H9 (cell line): ENCODE results near the gene OR11H7. TPM values are rescaled to one million over a fixed set of nuclear protein-coding genes. Genes with fewer than 3 reads are reported as not detected.

Experiments
- DNase-seq: peaks from one replicate; pipeline ENCODE4 v3.0.0-alpha.2; 2017
- H2AFZ ChIP-seq: one replicate; pipeline ENCODE4 v1.6.1; 2013; ENCODE audit warnings: mild to moderate bottlenecking, low read length, control low read depth, moderate library complexity
- H2AK5ac ChIP-seq: 2 replicates; pipeline ENCODE4 v1.6.1; 2013; ENCODE audit warnings: low read length, control low read depth, mixed read lengths; ENCODE audit not compliant: insufficient read length
- H2BK120ac ChIP-seq: one replicate; pipeline ENCODE4 v1.6.1; 2013; ENCODE audit warnings: low read depth, mild to moderate bottlenecking, low read length, control low read depth, inconsistent platforms; ENCODE audit not compliant: poor library complexity, severe bottlenecking
- H2BK12ac ChIP-seq: 2 replicates; pipeline ENCODE4 v1.6.1; 2013; ENCODE audit warnings: low read length, control low read depth, mixed read lengths, low read depth; ENCODE audit not compliant: insufficient read length
- H2BK15ac ChIP-seq: 2 replicates; pipeline ENCODE4 v1.6.1; 2013; ENCODE audit warnings: low read depth, low read length, control low read depth
- H2BK20ac ChIP-seq: one replicate; pipeline ENCODE4 v1.6.1; 2013; ENCODE audit warnings: low read depth, mild to moderate bottlenecking, low read length, control low read depth, inconsistent platforms; ENCODE audit not compliant: poor library complexity, severe bottlenecking
- H2BK5ac ChIP-seq: 2 replicates; pipeline ENCODE4 v1.6.1; 2013; ENCODE audit warnings: low read length, control low read depth, mixed read lengths; ENCODE audit not compliant: insufficient read length
- H3K14ac ChIP-seq: 2 replicates; pipeline ENCODE4 v1.6.1; 2013; ENCODE audit warnings: low read length, control low read depth; ENCODE audit not compliant: insufficient read depth
- H3K18ac ChIP-seq: 2 replicates; pipeline ENCODE4 v1.6.1; 2013; ENCODE audit warnings: low read depth, mild to moderate bottlenecking, mixed read lengths, low read length, control low read depth; ENCODE audit not compliant: insufficient read length
- H3K23ac ChIP-seq: 2 replicates; pipeline ENCODE4 v1.6.1; 2013; ENCODE audit warnings: low read length, control low read depth, mixed read lengths, low read depth; ENCODE audit not compliant: insufficient read length
- H3K23me2 ChIP-seq: 2 replicates; pipeline ENCODE4 v1.6.1; 2013; ENCODE audit warnings: low read depth, mild to moderate bottlenecking, mixed read lengths, low read length, control low read depth; ENCODE audit not compliant: insufficient read length, poor library complexity, severe bottlenecking
- H3K27ac ChIP-seq: 2 replicates; pipeline ENCODE4 v1.5.1; 2013; ENCODE audit warnings: low read length, control low read depth, mixed read lengths, low read depth; ENCODE audit not compliant: insufficient read length
- H3K27me3 ChIP-seq: 2 replicates; pipeline ENCODE4 v1.6.1; 2013; ENCODE audit warnings: low read length, control low read depth, inconsistent platforms; ENCODE audit not compliant: insufficient read depth
- H3K4ac ChIP-seq: 2 replicates; pipeline ENCODE4 v1.6.1; 2013; ENCODE audit warnings: low read depth, mild to moderate bottlenecking, control low read depth, inconsistent platforms, low read length, moderate library complexity
- H3K4me1 ChIP-seq: 2 replicates; pipeline ENCODE4 v1.6.1; 2013; ENCODE audit warnings: low read length, control low read depth, inconsistent platforms; ENCODE audit not compliant: insufficient read depth
- H3K4me2 ChIP-seq: 2 replicates; pipeline ENCODE4 v1.6.1; 2013; ENCODE audit warnings: low read length, control low read depth, mixed read lengths; ENCODE audit not compliant: insufficient read length, insufficient read depth
- H3K56ac ChIP-seq: 2 replicates; pipeline ENCODE4 v1.6.1; 2013; ENCODE audit warnings: low read depth, mild to moderate bottlenecking, mixed read lengths, low read length, control low read depth; ENCODE audit not compliant: insufficient read length
- H3K79me1 ChIP-seq: 2 replicates; pipeline ENCODE4 v1.6.1; 2013; ENCODE audit warnings: low read depth, mild to moderate bottlenecking, moderate library complexity, low read length, control low read depth, inconsistent platforms; ENCODE audit not compliant: insufficient read depth, poor library complexity, severe bottlenecking
- H3K79me2 ChIP-seq: 2 replicates; pipeline ENCODE4 v1.6.1; 2013; ENCODE audit warnings: low read length, control low read depth, inconsistent platforms; ENCODE audit not compliant: insufficient read depth
- H3K9ac ChIP-seq: 2 replicates; pipeline ENCODE4 v1.6.1; 2013; ENCODE audit warnings: low read length, control low read depth, mixed read lengths; ENCODE audit not compliant: insufficient read length; ENCODE audit errors: extremely low read depth
- H3K9me3 ChIP-seq: one replicate; pipeline ENCODE4 v1.6.1; 2013; ENCODE audit warnings: low read depth, low read length, inconsistent platforms; ENCODE audit not compliant: control insufficient read depth
- H3T11ph ChIP-seq: one replicate; pipeline ENCODE4 v1.6.1; 2013; ENCODE audit warnings: mild to moderate bottlenecking, low read length, control low read depth, inconsistent platforms
- H4K20me1 ChIP-seq: one replicate; pipeline ENCODE4 v1.6.1; 2013; ENCODE audit not compliant: control insufficient read depth, insufficient read length, insufficient read depth
- H4K5ac ChIP-seq: 2 replicates; pipeline ENCODE4 v1.6.1; 2013; ENCODE audit warnings: low read depth, mild to moderate bottlenecking, mixed read lengths, low read length, control low read depth; ENCODE audit not compliant: insufficient read length
- H4K8ac ChIP-seq: replicated peaks from 2 replicates; pipeline ENCODE4 v1.6.1; 2013; ENCODE audit warnings: low read length, control low read depth, mixed read lengths, low read depth; ENCODE audit not compliant: insufficient read length
- H4K91ac ChIP-seq: 2 replicates; pipeline ENCODE4 v1.6.1; 2013; ENCODE audit warnings: low read depth, mild to moderate bottlenecking, moderate library complexity, mixed read lengths, low read length, control low read depth; ENCODE audit not compliant: insufficient read length
- H3K27ac Mint-ChIP-seq, 3 experiments: 2 replicates in 2 of 3; 3 replicates in 1 of 3; pipeline ENCODE4 v1.8.0; 2020 to 2021; ENCODE audit warnings: mixed read lengths in 3 of 3, mild to moderate bottlenecking in 1 of 3, moderate library complexity in 1 of 3
- H3K27me3 Mint-ChIP-seq: 2 replicates; pipeline ENCODE4 v1.8.0; 2021; ENCODE audit warnings: low read depth, mild to moderate bottlenecking, moderate library complexity, mixed read lengths
- H3K36me3 Mint-ChIP-seq, 3 experiments: 2 replicates in 2 of 3; 3 replicates in 1 of 3; pipeline ENCODE4 v1.8.0; 2020 to 2021; ENCODE audit warnings: low read depth in 3 of 3, mixed read lengths in 3 of 3; ENCODE audit not compliant: insufficient read depth in 1 of 3
- H3K4me1 Mint-ChIP-seq, 2 experiments: 2 replicates each; pipeline ENCODE4 v1.8.0; 2020; ENCODE audit warnings: mixed read lengths in 2 of 2
- H3K4me3 Mint-ChIP-seq, 2 experiments: 2 replicates in 1 of 2; 3 replicates in 1 of 2; pipeline ENCODE4 v1.8.0; 2020 to 2021; ENCODE audit warnings: mild to moderate bottlenecking in 2 of 2, mixed read lengths in 2 of 2, moderate library complexity in 1 of 2
- H3K9me3 Mint-ChIP-seq, 2 experiments: 2 replicates in 1 of 2; 3 replicates in 1 of 2; pipeline ENCODE4 v1.8.0; 2020; ENCODE audit warnings: mild to moderate bottlenecking in 2 of 2, mixed read lengths in 2 of 2, moderate library complexity in 1 of 2
- WGBS: extraction: QIAGEN DNeasy Blood & Tissue Kit; methylation state at CpG from one replicate; pipeline ENCODE4 v1.1.7; 2013; ENCODE audit warnings: missing lambda C conversion rate, low lambda C conversion rate, mixed read lengths; ENCODE audit not compliant: insufficient read length; ENCODE audit errors: extremely low coverage; 5-methylcytosine and 5-hydroxymethylcytosine counted together
- long read RNA-seq: library from polyadenylated mRNA; unstranded; transcript quantifications from one replicate; pipeline ENCODE4 v2.0.0, GENCODE V29; 2020
- total RNA-seq: library from RNA; stranded (reverse); gene quantifications from 2 replicates; pipeline ENCODE4 v1.2.1, GENCODE V29; 2021
- TF ChIP-seq, protein P1 (sequence below): fragments of 200-600 bp; sonication (generic); conservative IDR thresholded peaks from 3 replicates; pipeline ENCODE4 v1.8.0; 2021; ENCODE audit warnings: antibody characterized with exemption, mild to moderate bottlenecking

The OR11H7 gene
- not detected in 2 replicates for total RNA-seq
- long read RNA-seq, result 0 reads

DNA sequence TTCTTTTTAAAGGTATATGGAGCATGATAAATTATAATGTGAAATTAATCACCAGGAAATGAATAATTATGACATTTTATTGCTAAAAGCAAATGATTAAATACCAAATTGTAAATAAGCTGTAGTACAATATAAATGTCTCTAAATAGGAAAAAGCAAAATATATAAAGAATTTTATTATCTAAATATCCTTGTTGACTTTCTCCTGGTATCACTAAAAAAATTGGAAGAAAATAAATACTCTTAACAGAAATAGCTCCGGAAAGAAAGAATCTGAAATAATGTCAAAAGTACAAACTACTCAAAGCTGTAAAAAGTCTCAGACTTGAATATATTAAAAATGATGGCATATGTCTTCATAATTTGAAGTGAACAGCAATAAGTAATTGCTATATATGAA is at the start of gene OR11H7:
Gene OR11H7 (plus strand): TSS at position 301 of the 400 bp plus-strand sequence.
- Histone ChIP-seq H3K18ac (no peak within 1 kb of the TSS), H3K79me2 (no peaks in the 10 kb centered on the region), H2BK20ac (no peak within 1 kb of the TSS), H2BK5ac (no peak within 1 kb of the TSS), H4K91ac (no peak within 1 kb of the TSS), H2AK5ac (no peak within 1 kb of the TSS), H2AFZ (no peak within 1 kb of the TSS), H3K79me1 (no peaks in the 10 kb centered on the region), H3K23ac (no peak within 1 kb of the TSS), H3K4me1 (no peaks in the 10 kb centered on the region), H3K9ac (no peak within 1 kb of the TSS), H2BK12ac (no peak within 1 kb of the TSS), H2BK15ac (no peak within 1 kb of the TSS), H3K4me2 (no peak within 1 kb of the TSS), H3K27ac (no peak within 1 kb of the TSS), H3K9me3 (peaks cover 56% of the 10 kb centered on the region), H3K14ac (no peak within 1 kb of the TSS), H3K56ac (no peak within 1 kb of the TSS), H4K20me1 (no peaks in the 10 kb centered on the region), H2BK120ac (no peak within 1 kb of the TSS), H3K23me2 (no peaks in the 10 kb centered on the region), H3T11ph (no peak within 1 kb of the TSS), H3K4ac (no peak within 1 kb of the TSS), H4K8ac (no peak within 1 kb of the TSS), H4K5ac (no peak within 1 kb of the TSS), H3K27me3 (peaks cover 3% of the 10 kb centered on the region; the same call in 1 of the 2 replicates)
- no peaks in the 10 kb centered on the region for H3K4me1 Mint-ChIP-seq
- DNase-seq, result no peak
- 0 out of 2 replicates have a peak, but pooled peaks cover 2% of the 10 kb centered on the region for H3K27me3 Mint-ChIP-seq
- H3K4me3 Mint-ChIP-seq, result no peak within 1 kb of the TSS
- TF ChIP-seq, protein P1, sequence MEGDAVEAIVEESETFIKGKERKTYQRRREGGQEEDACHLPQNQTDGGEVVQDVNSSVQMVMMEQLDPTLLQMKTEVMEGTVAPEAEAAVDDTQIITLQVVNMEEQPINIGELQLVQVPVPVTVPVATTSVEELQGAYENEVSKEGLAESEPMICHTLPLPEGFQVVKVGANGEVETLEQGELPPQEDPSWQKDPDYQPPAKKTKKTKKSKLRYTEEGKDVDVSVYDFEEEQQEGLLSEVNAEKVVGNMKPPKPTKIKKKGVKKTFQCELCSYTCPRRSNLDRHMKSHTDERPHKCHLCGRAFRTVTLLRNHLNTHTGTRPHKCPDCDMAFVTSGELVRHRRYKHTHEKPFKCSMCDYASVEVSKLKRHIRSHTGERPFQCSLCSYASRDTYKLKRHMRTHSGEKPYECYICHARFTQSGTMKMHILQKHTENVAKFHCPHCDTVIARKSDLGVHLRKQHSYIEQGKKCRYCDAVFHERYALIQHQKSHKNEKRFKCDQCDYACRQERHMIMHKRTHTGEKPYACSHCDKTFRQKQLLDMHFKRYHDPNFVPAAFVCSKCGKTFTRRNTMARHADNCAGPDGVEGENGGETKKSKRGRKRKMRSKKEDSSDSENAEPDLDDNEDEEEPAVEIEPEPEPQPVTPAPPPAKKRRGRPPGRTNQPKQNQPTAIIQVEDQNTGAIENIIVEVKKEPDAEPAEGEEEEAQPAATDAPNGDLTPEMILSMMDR, result no peak
- no peak within 1 kb of the TSS for H3K27ac Mint-ChIP-seq
- peaks cover 0 to 21% (median 7%) of the 10 kb centered on the region in 3 experiments; a peak in 5 of 7 replicates for H3K36me3 Mint-ChIP-seq
- WGBS, result no CpG with 5 or more reads among the region's 1 CpG
- peaks cover 72 to 79% of the 10 kb centered on the region in 2 experiments for H3K9me3 Mint-ChIP-seq
